Measurements from ENCODE around the gene LAMA3. TPM values are rescaled to one million over a fixed set of nuclear protein-coding genes. Genes with fewer than 3 reads are reported as not detected.

LAMA3 gene
- total RNA-seq, 1 experiment from 2014 or later, result 34.6 TPM

DNA sequence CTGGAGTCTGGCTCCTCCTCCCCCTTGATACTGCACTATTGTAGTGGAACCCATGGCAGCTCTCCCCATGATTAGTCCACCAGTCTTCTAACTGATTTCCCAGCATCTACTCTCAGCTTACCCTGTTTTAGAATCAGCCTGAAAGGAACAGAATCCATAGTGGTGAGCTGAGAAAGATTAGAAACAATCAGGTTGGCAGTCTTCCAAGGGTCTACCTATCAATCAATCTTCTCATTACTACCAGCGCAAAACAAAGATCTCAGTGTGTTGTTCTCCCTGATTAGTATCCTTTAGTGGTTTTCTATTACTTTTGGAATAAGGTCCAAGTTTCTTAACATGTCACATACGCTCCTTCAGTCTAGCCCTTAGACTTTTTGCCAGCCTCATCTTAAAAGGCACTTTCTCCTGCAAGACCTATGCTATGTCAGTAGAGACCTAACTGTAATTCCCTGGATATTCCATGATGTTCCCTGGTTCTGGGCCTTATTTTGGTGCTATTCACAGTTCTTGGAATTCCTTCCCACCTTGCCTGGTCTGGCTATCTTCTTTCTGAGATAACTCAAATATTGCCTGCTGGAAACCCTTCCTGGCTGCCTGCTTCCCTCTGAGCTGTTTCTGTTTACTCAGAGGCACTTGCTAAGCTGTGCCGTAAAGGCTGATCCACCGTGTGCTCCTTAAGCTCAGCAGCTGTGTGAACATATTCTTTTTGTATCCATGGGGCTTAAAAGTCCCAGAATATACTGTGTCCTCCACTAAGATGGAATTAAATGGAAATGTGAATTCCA is 32.6 kb downstream of the LAMA3 start:
- Histone ChIP-seq H3K4me3 (ENCODE audit: low read depth, low read length) (no peak overlapping the region), H3K4me1 (peaks cover 28% of the 10 kb centered on the region), H3K27me3 (replicated peaks; ENCODE audit: control insufficient read depth, insufficient read depth, low read length) (no peaks in the 10 kb centered on the region), H3K9me3 (no peaks in the 10 kb centered on the region), H3K36me3 (ENCODE audit: control insufficient read depth, insufficient read depth, low read length) (no peaks in the 10 kb centered on the region)
- peak overlapping the region; percentile 14 for H3K4me3 Mint-ChIP-seq (ENCODE audit: unreplicated experiment)
- intact Hi-C loops (cut with micrococcal nuclease; ENCODE audit: unreplicated experiment), result no loop called here
- no TSS peak for BruUV-seq (replicated peaks)
- DNase-seq, result peak; percentile 17 to 33
- ChIA-PET POLR2A (no interaction called here), CTCF (interaction anchor here (0.9 kb wide), 1 partner anchor 19 kb away, joined by 4 read pairs; no protein-coding TSS in a partner anchor)
- no peaks in the 10 kb centered on the region for H3K27me3 Mint-ChIP-seq (ENCODE audit: insufficient read depth, unreplicated experiment)
- peaks cover 15% of the 10 kb centered on the region for H3K36me3 Mint-ChIP-seq (ENCODE audit: insufficient read depth, unreplicated experiment)
- peaks cover 22% of the 10 kb centered on the region for H3K4me1 Mint-ChIP-seq (ENCODE audit: low read depth, unreplicated experiment)
- TF ChIP-seq, protein P1, sequence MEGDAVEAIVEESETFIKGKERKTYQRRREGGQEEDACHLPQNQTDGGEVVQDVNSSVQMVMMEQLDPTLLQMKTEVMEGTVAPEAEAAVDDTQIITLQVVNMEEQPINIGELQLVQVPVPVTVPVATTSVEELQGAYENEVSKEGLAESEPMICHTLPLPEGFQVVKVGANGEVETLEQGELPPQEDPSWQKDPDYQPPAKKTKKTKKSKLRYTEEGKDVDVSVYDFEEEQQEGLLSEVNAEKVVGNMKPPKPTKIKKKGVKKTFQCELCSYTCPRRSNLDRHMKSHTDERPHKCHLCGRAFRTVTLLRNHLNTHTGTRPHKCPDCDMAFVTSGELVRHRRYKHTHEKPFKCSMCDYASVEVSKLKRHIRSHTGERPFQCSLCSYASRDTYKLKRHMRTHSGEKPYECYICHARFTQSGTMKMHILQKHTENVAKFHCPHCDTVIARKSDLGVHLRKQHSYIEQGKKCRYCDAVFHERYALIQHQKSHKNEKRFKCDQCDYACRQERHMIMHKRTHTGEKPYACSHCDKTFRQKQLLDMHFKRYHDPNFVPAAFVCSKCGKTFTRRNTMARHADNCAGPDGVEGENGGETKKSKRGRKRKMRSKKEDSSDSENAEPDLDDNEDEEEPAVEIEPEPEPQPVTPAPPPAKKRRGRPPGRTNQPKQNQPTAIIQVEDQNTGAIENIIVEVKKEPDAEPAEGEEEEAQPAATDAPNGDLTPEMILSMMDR (IDR thresholded peaks at IDR 0.05; ENCODE audit: insufficient read depth in 1 of 2, low read depth in 1 of 2, low read length in 1 of 2, severe bottlenecking in 1 of 2, unreplicated experiment in 1 of 2), result no peak
- H3K27ac Mint-ChIP-seq (ENCODE audit: unreplicated experiment), result peak overlapping the region; percentile 91
- H3K9me3 Mint-ChIP-seq (ENCODE audit: unreplicated experiment), result no peaks in the 10 kb centered on the region

GRCh38 chr18:23722646-23723045 is 33.4 kb downstream of the LAMA3 start:
- no peaks in the 10 kb centered on the region for H3K27me3 ChIP-seq (replicated peaks; ENCODE audit: control insufficient read depth, insufficient read depth, low read length)
- Mint-ChIP-seq H3K4me3 (ENCODE audit: unreplicated experiment) (no peak overlapping the region), H3K9me3 (ENCODE audit: unreplicated experiment) (no peaks in the 10 kb centered on the region), H3K36me3 (ENCODE audit: insufficient read depth, unreplicated experiment) (peaks cover 15% of the 10 kb centered on the region), H3K27me3 (ENCODE audit: insufficient read depth, unreplicated experiment) (no peaks in the 10 kb centered on the region), H3K4me1 (ENCODE audit: low read depth, unreplicated experiment) (peaks cover 22% of the 10 kb centered on the region), H3K27ac (ENCODE audit: unreplicated experiment) (no peak overlapping the region)
- ChIA-PET CTCF (interaction anchor here (0.9 kb wide), 1 partner anchor 20 kb away, joined by 4 read pairs; no protein-coding TSS in a partner anchor), POLR2A (no interaction called here)
- no TSS peak for BruUV-seq (replicated peaks)
- H3K36me3 ChIP-seq (ENCODE audit: control insufficient read depth, insufficient read depth, low read length), result no peaks in the 10 kb centered on the region
- DNase-seq, result no peak
- no peak overlapping the region for H3K4me3 ChIP-seq (ENCODE audit: low read depth, low read length)
- H3K9me3 ChIP-seq, result no peaks in the 10 kb centered on the region
- peaks cover 28% of the 10 kb centered on the region for H3K4me1 ChIP-seq
- TF ChIP-seq, protein P1 (IDR thresholded peaks at IDR 0.05; ENCODE audit: insufficient read depth in 1 of 2, low read depth in 1 of 2, low read length in 1 of 2, severe bottlenecking in 1 of 2, unreplicated experiment in 1 of 2), result no peak
- intact Hi-C loops (cut with micrococcal nuclease; ENCODE audit: unreplicated experiment), result no loop called here

- intact Hi-C loops (cut with micrococcal nuclease; ENCODE audit: unreplicated experiment), result no loop called here
- POLR2A ChIA-PET, result no interaction called here
- peaks cover 22% of the 10 kb centered on the region for H3K4me1 Mint-ChIP-seq (ENCODE audit: low read depth, unreplicated experiment)
These were observed 33.9 kb downstream of the LAMA3 start for GRCh38 chr18:23723121-23723520.

More at GRCh38 chr18:23723121-23723520, 33.9 kb downstream of the LAMA3 start:
- H3K27ac Mint-ChIP-seq (ENCODE audit: unreplicated experiment), result no peak overlapping the region
- Histone ChIP-seq H3K9me3 (no peaks in the 10 kb centered on the region), H3K4me3 (ENCODE audit: low read depth, low read length) (no peak overlapping the region), H3K36me3 (ENCODE audit: control insufficient read depth, insufficient read depth, low read length) (no peaks in the 10 kb centered on the region), H3K27me3 (replicated peaks; ENCODE audit: control insufficient read depth, insufficient read depth, low read length) (no peaks in the 10 kb centered on the region), H3K4me1 (peaks cover 28% of the 10 kb centered on the region)
- CTCF ChIA-PET, result no interaction called here
- no peaks in the 10 kb centered on the region for H3K27me3 Mint-ChIP-seq (ENCODE audit: insufficient read depth, unreplicated experiment)
- H3K9me3 Mint-ChIP-seq (ENCODE audit: unreplicated experiment), result no peaks in the 10 kb centered on the region
- BruUV-seq (replicated peaks), result no TSS peak
- no peak overlapping the region for H3K4me3 Mint-ChIP-seq (ENCODE audit: unreplicated experiment)
- TF ChIP-seq, protein P1 (IDR thresholded peaks at IDR 0.05; ENCODE audit: insufficient read depth in 1 of 2, low read depth in 1 of 2, low read length in 1 of 2, severe bottlenecking in 1 of 2, unreplicated experiment in 1 of 2), result no peak
- H3K36me3 Mint-ChIP-seq (ENCODE audit: insufficient read depth, unreplicated experiment), result peaks cover 15% of the 10 kb centered on the region
- no peak for DNase-seq
